Esophagus (tissue), 2 donors: Measurements from ENCODE around the gene KSR1. TPM values are rescaled to one million over a fixed set of nuclear protein-coding genes. Genes with fewer than 3 reads are reported as not detected.
"Not testable (repeated sequence)": the region's sequence is repeated elsewhere in the genome, so short reads cannot be mapped to it uniquely, and the experiment has no call there.

Source experiments
- H3K27ac ChIP-seq, 2 donors: one replicate each; pipeline ENCODE4 v1.5.1; 2013; ENCODE audit warnings: low read depth in 2 of 2, mild to moderate bottlenecking in 2 of 2, inconsistent platforms in 1 of 2, low read length in 1 of 2, moderate library complexity in 1 of 2
- H3K27me3 ChIP-seq, 2 donors: one replicate each; pipeline ENCODE4 v1.6.1; 2013; ENCODE audit warnings: low read length in 2 of 2, control low read depth in 1 of 2, mild to moderate bottlenecking in 1 of 2; ENCODE audit not compliant: insufficient read depth in 2 of 2, control insufficient read depth in 1 of 2
- H3K36me3 ChIP-seq, 2 donors: one replicate each; pipeline ENCODE4 v1.6.1; 2013; ENCODE audit warnings: low read length in 1 of 2; ENCODE audit not compliant: control insufficient read depth in 2 of 2, insufficient read depth in 2 of 2
- H3K4me1 ChIP-seq, 2 donors: one replicate each; pipeline ENCODE4 v1.6.1; 2013; ENCODE audit warnings: low read length in 1 of 2; ENCODE audit not compliant: control insufficient read depth in 2 of 2, insufficient read depth in 2 of 2
- H3K4me3 ChIP-seq, 2 donors: one replicate each; pipeline ENCODE4 v1.5.1; 2013; ENCODE audit warnings: low read length in 2 of 2, mild to moderate bottlenecking in 2 of 2, low read depth in 1 of 2, moderate library complexity in 1 of 2
- H3K9me3 ChIP-seq, 2 donors: one replicate each; pipeline ENCODE4 v1.6.1; 2013; ENCODE audit warnings: mild to moderate bottlenecking in 2 of 2, low read depth in 1 of 2, low read length in 1 of 2, moderate library complexity in 1 of 2; ENCODE audit not compliant: control insufficient read depth in 2 of 2, insufficient read depth in 1 of 2
- WGBS, 2 donors: extraction: QIAGEN DNeasy Blood & Tissue Kit; methylation state at CpG; one replicate each; pipeline ENCODE4 v1.1.7; 2013; 5-methylcytosine and 5-hydroxymethylcytosine counted together
- polyA plus RNA-seq, 2 donors: library from polyadenylated mRNA; stranded (reverse); fragments of 200-250 nt; gene quantifications; one replicate each; pipeline ENCODE4 v1.2.3, GENCODE V29; 2013
- donor health status: healthy with polysubstance abuse.
- donor health status: Bipolar disorder and iron deficiency.

KSR1 gene
- polyA plus RNA-seq, 2 donors: 35.3 to 52.4 TPM

DNA sequence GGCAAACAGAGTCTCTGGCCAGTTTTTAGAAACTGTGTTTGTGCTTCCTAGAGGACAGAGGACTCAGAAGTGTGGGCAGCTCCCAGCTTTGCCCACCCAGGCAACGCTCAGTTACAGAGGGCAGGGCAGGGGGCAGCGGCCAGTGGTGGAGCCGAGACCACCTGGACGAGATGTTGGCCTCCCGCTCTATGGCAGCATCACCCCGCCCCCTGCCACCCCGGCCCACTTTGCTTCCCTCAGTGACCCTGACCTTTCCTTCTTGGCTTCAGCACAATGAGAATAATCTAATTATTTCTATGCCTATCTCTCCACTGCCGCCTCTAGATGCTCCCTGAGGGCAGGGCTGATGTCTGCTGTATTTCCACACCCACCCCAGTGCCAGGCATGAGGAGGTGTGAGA lies 200.4 kb downstream of the KSR1 start:
- H3K27me3 ChIP-seq, H3K4me3 ChIP-seq, H3K27ac ChIP-seq, H3K9me3 ChIP-seq, H3K36me3 ChIP-seq, H3K4me1 ChIP-seq: not testable (repeated sequence)
- WGBS, 2 donors: 83 to 86% methylated on average over 8 of the region's 8 CpGs

GRCh38 chr17:27657620-27658019 lies 201.4 kb downstream of the KSR1 start:
- no peak overlapping the region for H3K27ac ChIP-seq
- WGBS, 2 donors: 60% methylated on average over 5 of the region's 5 CpGs
- no peaks in the 10 kb centered on the region for H3K36me3 ChIP-seq
- H3K9me3 ChIP-seq: no peaks in the 10 kb centered on the region
- no peaks in the 10 kb centered on the region for H3K4me1 ChIP-seq
- H3K4me3 ChIP-seq: no peak overlapping the region
- no peaks in the 10 kb centered on the region for H3K27me3 ChIP-seq

DNA sequence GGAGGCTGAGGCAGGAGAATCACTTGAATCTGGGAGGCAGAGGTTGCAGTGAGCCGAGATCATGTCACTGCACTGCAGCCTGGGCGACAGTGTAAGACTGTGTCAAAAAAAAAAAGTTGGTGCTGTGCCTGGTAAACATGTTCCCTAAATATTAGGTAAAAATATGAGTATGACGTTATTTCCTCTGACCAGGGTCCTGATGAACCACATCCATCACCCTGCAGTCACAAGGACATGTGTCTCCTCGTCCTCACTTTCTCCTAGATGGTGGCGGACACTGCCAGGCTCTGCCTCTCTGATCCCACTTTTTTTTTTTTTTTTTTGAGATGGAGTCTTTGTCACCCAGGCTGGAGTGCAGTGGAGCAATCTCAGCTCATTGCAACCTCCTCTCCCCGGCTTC lies 203.4 kb downstream of the KSR1 start:
- Histone ChIP-seq H3K4me3 (no peak overlapping the region), H3K27ac (no peak overlapping the region), H3K27me3 (no peaks in the 10 kb centered on the region), H3K9me3 (no peaks in the 10 kb centered on the region), H3K36me3 (no peaks in the 10 kb centered on the region), H3K4me1 (no peaks in the 10 kb centered on the region)
- WGBS, 2 donors: 80 to 84% methylated on average over 6 of the region's 6 CpGs

GRCh38 chr17:27660436-27660835 lies 204.2 kb downstream of the KSR1 start:
- WGBS, 2 donors: 49 to 60% methylated on average over 3 of the region's 3 CpGs
- Histone ChIP-seq H3K4me1 (no peaks in the 10 kb centered on the region), H3K9me3 (no peaks in the 10 kb centered on the region), H3K27ac (no peak overlapping the region), H3K36me3 (no peaks in the 10 kb centered on the region), H3K27me3 (no peaks in the 10 kb centered on the region), H3K4me3 (no peak overlapping the region)

GRCh38 chr17:27663936-27664605 lies 207.8 kb downstream of the KSR1 start:
- H3K36me3 ChIP-seq: no peaks in the 10 kb centered on the region
- no peaks in the 10 kb centered on the region for H3K4me1 ChIP-seq
- no peaks in the 10 kb centered on the region for H3K9me3 ChIP-seq
- H3K27me3 ChIP-seq: no peaks in the 10 kb centered on the region
- WGBS, 2 donors: 90 to 93% methylated on average over 8 of the region's 8 CpGs
- H3K4me3 ChIP-seq: no peak overlapping the region
- H3K27ac ChIP-seq: no peak overlapping the region

DNA sequence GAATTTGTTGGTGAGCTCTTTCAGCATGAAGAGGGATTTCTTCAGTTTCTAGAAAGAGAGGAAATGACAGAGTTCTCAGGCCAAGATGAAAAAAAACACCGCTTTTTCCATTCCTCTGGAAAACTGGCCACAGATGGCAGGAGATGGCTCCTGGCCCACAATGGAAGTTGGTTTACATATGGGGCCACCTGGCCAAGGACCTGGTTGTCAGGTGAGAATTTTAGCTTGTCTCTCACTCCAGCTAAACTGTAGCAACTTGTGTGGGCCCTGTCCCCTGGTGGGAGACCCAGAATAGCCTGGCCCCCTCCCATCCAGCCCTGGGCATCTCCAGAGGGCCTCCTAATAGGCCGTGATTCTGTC lies 208.3 kb downstream of the KSR1 start:
- 70 to 80% methylated on average over 2 of the region's 2 CpGs for WGBS, 2 donors
- Histone ChIP-seq H3K36me3 (no peaks in the 10 kb centered on the region), H3K27me3 (no peaks in the 10 kb centered on the region), H3K9me3 (no peaks in the 10 kb centered on the region), H3K4me1 (no peaks in the 10 kb centered on the region), H3K27ac (no peak overlapping the region), H3K4me3 (no peak overlapping the region)

DNA sequence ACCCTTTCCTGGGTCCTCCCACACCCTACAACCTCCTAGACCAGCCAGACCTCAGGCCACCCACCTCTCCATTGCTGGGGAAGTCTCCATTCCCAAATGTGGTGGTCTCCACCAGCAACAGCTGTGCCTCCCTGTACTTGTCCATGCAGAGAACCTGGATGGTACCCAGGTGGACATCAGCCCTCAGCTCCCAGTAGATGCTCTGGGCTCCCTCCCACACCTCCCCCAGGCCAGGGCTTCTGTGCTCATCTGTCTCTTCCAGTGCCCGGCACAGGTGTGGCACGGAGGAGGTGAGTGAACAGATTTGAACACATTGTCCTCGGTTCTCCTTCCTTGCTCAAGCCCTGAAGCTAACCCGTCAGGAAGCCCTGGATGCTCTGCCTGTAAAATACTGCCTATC lies 209.3 kb downstream of the KSR1 start:
- Histone ChIP-seq H3K4me1 (no peaks in the 10 kb centered on the region), H3K27me3 (no peaks in the 10 kb centered on the region), H3K4me3 (no peak overlapping the region), H3K27ac (no peak overlapping the region), H3K36me3 (no peaks in the 10 kb centered on the region), H3K9me3 (no peaks in the 10 kb centered on the region)
- WGBS, 2 donors: 83 to 88% methylated on average over 4 of the region's 4 CpGs

GRCh38 chr17:27666270-27666669 lies 210.0 kb downstream of the KSR1 start:
- not testable (repeated sequence) for H3K4me1 ChIP-seq, H3K27ac ChIP-seq, H3K4me3 ChIP-seq, H3K36me3 ChIP-seq, H3K9me3 ChIP-seq, H3K27me3 ChIP-seq
- WGBS, 2 donors: 72 to 76% methylated on average over 6 of the region's 6 CpGs

GRCh38 chr17:27666831-27667560 lies 210.7 kb downstream of the KSR1 start:
- Histone ChIP-seq H3K4me1 (no peaks in the 10 kb centered on the region), H3K9me3 (no peaks in the 10 kb centered on the region), H3K27me3 (no peaks in the 10 kb centered on the region), H3K36me3 (no peaks in the 10 kb centered on the region), H3K27ac (no peak overlapping the region), H3K4me3 (no peak overlapping the region)
- WGBS, 2 donors: 83% methylated on average over 11 of the region's 11 CpGs
